ENCODE measurements around the gene DIO3. TPM values are rescaled to one million over a fixed set of nuclear protein-coding genes. Genes with fewer than 3 reads are reported as not detected.

Gene DIO3
- total RNA-seq, 1 experiment from 2014 or later: 2.3 TPM

DNA sequence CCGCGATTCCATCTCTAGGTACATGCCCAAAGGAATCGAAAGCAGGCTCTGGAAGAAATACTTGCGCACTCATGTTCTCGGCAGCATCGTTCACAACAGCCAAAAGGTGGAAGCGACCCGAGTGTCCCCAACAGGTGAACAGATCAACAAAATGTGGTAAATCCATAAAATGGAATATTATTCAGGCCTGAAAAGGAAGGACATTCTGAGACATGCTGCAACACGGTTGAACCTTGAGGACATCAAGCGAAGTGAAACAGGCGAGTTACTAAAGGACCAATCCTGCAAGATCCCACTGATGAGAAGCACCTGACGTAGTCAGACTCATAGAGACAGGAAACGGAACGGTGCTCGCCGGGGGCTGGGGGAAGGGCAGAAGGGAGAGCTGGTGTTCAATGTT is 17.5 kb upstream of the DIO3 start:
- Mint-ChIP-seq H3K36me3 (ENCODE audit: insufficient read depth, unreplicated experiment) (peaks cover 4% of the 10 kb centered on the region), H3K27me3 (ENCODE audit: unreplicated experiment) (peaks cover 37% of the 10 kb centered on the region), H3K4me1 (ENCODE audit: low read depth, unreplicated experiment) (no peaks in the 10 kb centered on the region), H3K4me3 (ENCODE audit: low read depth, unreplicated experiment) (no peak overlapping the region), H3K27ac (ENCODE audit: unreplicated experiment) (no peak overlapping the region), H3K9me3 (ENCODE audit: low read depth, unreplicated experiment) (no peaks in the 10 kb centered on the region)
- TF ChIP-seq, protein P1, sequence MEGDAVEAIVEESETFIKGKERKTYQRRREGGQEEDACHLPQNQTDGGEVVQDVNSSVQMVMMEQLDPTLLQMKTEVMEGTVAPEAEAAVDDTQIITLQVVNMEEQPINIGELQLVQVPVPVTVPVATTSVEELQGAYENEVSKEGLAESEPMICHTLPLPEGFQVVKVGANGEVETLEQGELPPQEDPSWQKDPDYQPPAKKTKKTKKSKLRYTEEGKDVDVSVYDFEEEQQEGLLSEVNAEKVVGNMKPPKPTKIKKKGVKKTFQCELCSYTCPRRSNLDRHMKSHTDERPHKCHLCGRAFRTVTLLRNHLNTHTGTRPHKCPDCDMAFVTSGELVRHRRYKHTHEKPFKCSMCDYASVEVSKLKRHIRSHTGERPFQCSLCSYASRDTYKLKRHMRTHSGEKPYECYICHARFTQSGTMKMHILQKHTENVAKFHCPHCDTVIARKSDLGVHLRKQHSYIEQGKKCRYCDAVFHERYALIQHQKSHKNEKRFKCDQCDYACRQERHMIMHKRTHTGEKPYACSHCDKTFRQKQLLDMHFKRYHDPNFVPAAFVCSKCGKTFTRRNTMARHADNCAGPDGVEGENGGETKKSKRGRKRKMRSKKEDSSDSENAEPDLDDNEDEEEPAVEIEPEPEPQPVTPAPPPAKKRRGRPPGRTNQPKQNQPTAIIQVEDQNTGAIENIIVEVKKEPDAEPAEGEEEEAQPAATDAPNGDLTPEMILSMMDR (IDR thresholded peaks at IDR 0.05; ENCODE audit: unreplicated experiment): no peak
- no TSS peak for BruUV-seq (replicated peaks)
- no peak for DNase-seq
- intact Hi-C loops (cut with micrococcal nuclease; ENCODE audit: unreplicated experiment): no loop called here
- CTCF ChIA-PET: no interaction called here

DNA sequence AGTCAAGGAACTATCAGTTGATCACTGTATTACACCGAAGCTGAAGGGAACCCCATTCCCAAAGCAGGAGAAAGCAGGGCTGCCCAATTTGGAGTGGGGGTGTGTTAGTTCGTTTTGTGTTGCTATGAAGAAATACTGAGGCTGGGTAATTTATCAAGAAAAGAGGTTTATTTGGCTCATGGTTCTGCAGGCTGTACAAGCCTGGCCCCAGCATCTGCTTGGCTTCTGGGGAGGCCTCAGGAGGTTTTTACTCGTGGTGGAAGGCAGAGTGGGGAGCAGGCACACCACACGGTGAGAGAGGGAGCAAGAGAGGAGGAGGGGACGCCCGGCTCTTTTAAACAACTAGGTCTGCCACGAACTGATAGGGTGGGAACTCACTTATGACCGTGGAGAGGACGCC is 16.7 kb upstream of the DIO3 start:
- no TSS peak for BruUV-seq (replicated peaks)
- Mint-ChIP-seq H3K27ac (ENCODE audit: unreplicated experiment) (no peak overlapping the region), H3K9me3 (ENCODE audit: low read depth, unreplicated experiment) (no peaks in the 10 kb centered on the region), H3K27me3 (ENCODE audit: unreplicated experiment) (peaks cover 38% of the 10 kb centered on the region), H3K4me3 (ENCODE audit: low read depth, unreplicated experiment) (no peak overlapping the region), H3K4me1 (ENCODE audit: low read depth, unreplicated experiment) (no peaks in the 10 kb centered on the region), H3K36me3 (ENCODE audit: insufficient read depth, unreplicated experiment) (peaks cover 4% of the 10 kb centered on the region)
- TF ChIP-seq, protein P1 (IDR thresholded peaks at IDR 0.05; ENCODE audit: unreplicated experiment): no peak
- intact Hi-C loops (cut with micrococcal nuclease; ENCODE audit: unreplicated experiment): no loop called here
- DNase-seq: no peak
- CTCF ChIA-PET: no interaction called here

DNA sequence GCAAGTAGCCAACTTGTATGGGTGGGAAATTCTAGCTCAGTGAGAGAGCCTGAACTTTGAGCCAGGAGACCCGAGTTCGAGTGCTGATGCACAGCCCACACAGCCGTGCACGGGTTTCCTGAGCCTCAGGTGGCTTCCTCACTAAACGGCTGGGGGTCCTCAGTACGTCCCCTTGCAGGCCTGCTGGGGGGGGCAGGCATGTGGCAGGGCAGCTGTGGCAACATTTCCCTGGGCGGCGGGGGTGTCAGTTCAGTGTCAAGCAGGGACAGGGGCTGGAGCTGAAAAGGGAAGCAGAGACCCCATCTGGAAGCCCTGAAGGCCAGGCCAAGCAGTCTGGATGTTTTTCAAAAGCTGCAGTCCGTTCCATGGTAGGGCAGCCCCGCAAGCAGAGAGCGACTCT is 14.6 kb upstream of the DIO3 start:
- TF ChIP-seq, protein P1 (IDR thresholded peaks at IDR 0.05; ENCODE audit: unreplicated experiment): no peak
- peaks cover 4% of the 10 kb centered on the region for H3K9me3 Mint-ChIP-seq (ENCODE audit: low read depth, unreplicated experiment)
- peaks cover 52% of the 10 kb centered on the region for H3K27me3 Mint-ChIP-seq (ENCODE audit: unreplicated experiment)
- no peak overlapping the region for H3K4me3 Mint-ChIP-seq (ENCODE audit: low read depth, unreplicated experiment)
- intact Hi-C loops (cut with micrococcal nuclease; ENCODE audit: unreplicated experiment): no loop called here
- H3K4me1 Mint-ChIP-seq (ENCODE audit: low read depth, unreplicated experiment): no peaks in the 10 kb centered on the region
- BruUV-seq (replicated peaks): no TSS peak
- H3K36me3 Mint-ChIP-seq (ENCODE audit: insufficient read depth, unreplicated experiment): peaks cover 4% of the 10 kb centered on the region
- CTCF ChIA-PET: no interaction called here
- DNase-seq: no peak
- H3K27ac Mint-ChIP-seq (ENCODE audit: unreplicated experiment): no peak overlapping the region

DNA sequence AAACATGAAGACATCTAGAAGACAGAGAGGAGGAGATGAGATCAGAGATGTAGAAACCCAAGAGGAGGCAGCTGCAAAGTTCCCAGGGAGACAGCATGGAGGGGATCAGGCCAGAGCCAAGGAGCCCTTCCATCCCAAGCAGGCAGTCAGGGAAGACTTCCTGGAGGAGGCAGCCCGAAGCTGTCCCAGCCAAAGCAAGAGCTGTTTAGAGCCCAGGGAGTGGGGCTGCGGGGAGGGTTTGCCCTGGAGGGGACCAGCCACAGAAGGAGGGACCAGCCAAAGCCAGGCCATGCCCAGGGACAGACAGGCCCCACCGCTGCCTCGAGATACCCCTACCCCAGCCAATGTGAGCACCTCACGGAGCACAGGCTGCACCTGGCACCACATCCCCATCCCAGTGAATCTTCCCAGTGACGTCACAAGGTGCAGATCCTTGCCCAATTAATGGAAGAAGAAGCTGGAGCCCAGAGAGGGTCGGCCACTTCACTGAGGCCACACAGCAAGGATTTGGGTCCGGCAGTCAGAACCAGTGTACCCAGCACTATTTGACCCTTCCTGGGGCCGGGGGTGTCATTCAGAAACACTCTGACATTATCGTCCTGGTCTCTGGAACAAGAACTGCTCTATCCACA is 14.1 kb upstream of the DIO3 start:
- H3K27ac Mint-ChIP-seq (ENCODE audit: unreplicated experiment): no peak overlapping the region
- H3K9me3 Mint-ChIP-seq (ENCODE audit: low read depth, unreplicated experiment): peaks cover 4% of the 10 kb centered on the region
- no peaks in the 10 kb centered on the region for H3K4me1 Mint-ChIP-seq (ENCODE audit: low read depth, unreplicated experiment)
- TF ChIP-seq, protein P1 (IDR thresholded peaks at IDR 0.05; ENCODE audit: unreplicated experiment): no peak
- CTCF ChIA-PET: no interaction called here
- no TSS peak for BruUV-seq (replicated peaks)
- peaks cover 52% of the 10 kb centered on the region for H3K27me3 Mint-ChIP-seq (ENCODE audit: unreplicated experiment)
- no peak for DNase-seq
- H3K36me3 Mint-ChIP-seq (ENCODE audit: insufficient read depth, unreplicated experiment): peaks cover 4% of the 10 kb centered on the region
- intact Hi-C loops (cut with micrococcal nuclease; ENCODE audit: unreplicated experiment): no loop called here
- H3K4me3 Mint-ChIP-seq (ENCODE audit: low read depth, unreplicated experiment): no peak overlapping the region

All from Calu3 (cell line).